SU-DHL-6 (cell line): ENCODE measurements around the gene NDC80.
A peak's percentile ranks its signal among the peaks of the same experiment; 100 is the strongest.

ENCODE experiments used
- H2AFZ ChIP-seq: fragments of 200-600 bp; sonication (generic); 2 replicates; pipeline ENCODE4 v1.6.1; 2014; ENCODE audit warnings: low read depth, mild to moderate bottlenecking, moderate library complexity, mixed read lengths, antibody characterized with exemption, low read length; ENCODE audit not compliant: severe bottlenecking
- H3F3A ChIP-seq: fragments of 200-600 bp; shearing (Covaris generic); 2 replicates; pipeline ENCODE4 v1.6.0; 2016; ENCODE audit warnings: antibody characterized with exemption, mild to moderate bottlenecking; ENCODE audit not compliant: insufficient read depth
- H3K27ac ChIP-seq: fragments of 200-600 bp; sonication (generic); 2 replicates; pipeline ENCODE4 v1.5.1; 2016; ENCODE audit warnings: low read depth, mild to moderate bottlenecking, low read length, moderate library complexity, mixed read lengths
- H3K27me3 ChIP-seq: fragments of 200-600 bp; sonication (generic), shearing (Covaris generic); 2 replicates; pipeline ENCODE4 v1.6.0; 2014; ENCODE audit warnings: mild to moderate bottlenecking, low read length
- H3K36me3 ChIP-seq: fragments of 200-600 bp; sonication (generic); 2 replicates; pipeline ENCODE4 v1.6.1; 2014; ENCODE audit warnings: mild to moderate bottlenecking, low read length, mixed read lengths
- H3K4me2 ChIP-seq: fragments of 300-600, 200-600 bp; shearing (Covaris generic), sonication (generic); 2 replicates; pipeline ENCODE4 v1.6.0; 2014; ENCODE audit warnings: low read length, low read depth, mild to moderate bottlenecking; ENCODE audit not compliant: poor library complexity, severe bottlenecking
- H3K4me3 ChIP-seq: fragments of 200-600 bp; sonication (generic); 2 replicates; pipeline ENCODE4 v1.5.1; 2014; ENCODE audit warnings: antibody characterized with exemption, low read length, mild to moderate bottlenecking, mixed read lengths; ENCODE audit not compliant: insufficient read depth, poor library complexity, severe bottlenecking
- H3K79me2 ChIP-seq: fragments of 200-600 bp; sonication (generic); 2 replicates; pipeline ENCODE4 v1.6.1; 2014; ENCODE audit warnings: mild to moderate bottlenecking, low read length, moderate library complexity; ENCODE audit not compliant: insufficient read depth
- H3K9ac ChIP-seq: fragments of 200-600 bp; sonication (generic); 2 replicates; pipeline ENCODE4 v1.7.0; 2014; ENCODE audit warnings: mild to moderate bottlenecking, low read length
- H3K9me2 ChIP-seq: fragments of 200-600 bp; sonication (generic); replicated peaks from 2 replicates; pipeline ENCODE4 v1.6.1; 2014; ENCODE audit warnings: low read length; ENCODE audit not compliant: insufficient read depth
- H3K9me3 ChIP-seq: fragments of 200-600 bp; sonication (generic); 2 replicates; pipeline ENCODE4 v1.6.1; 2014; ENCODE audit warnings: low read length, mixed read lengths; ENCODE audit not compliant: insufficient read depth
- H4K20me1 ChIP-seq: fragments of 200-600 bp; sonication (generic); 2 replicates; pipeline ENCODE4 v1.6.1; 2014; ENCODE audit warnings: low read depth, mild to moderate bottlenecking, antibody characterized with exemption, low read length, moderate library complexity, mixed read lengths
- CTCF ChIP-seq: fragments of 200-600 bp; sonication (generic); IDR thresholded peaks from one replicate; pipeline ENCODE4 v1.5.1; 2017; ENCODE audit warnings: antibody characterized with exemption, mild to moderate bottlenecking, low read length, moderate library complexity; ENCODE audit not compliant: insufficient read depth, poor library complexity, severe bottlenecking
- EZH2phosphoT487 ChIP-seq: fragments of 200-600 bp; sonication (generic), shearing (Covaris generic); conservative IDR thresholded peaks from 2 replicates; pipeline ENCODE4 v1.6.1; 2018; ENCODE audit warnings: mild to moderate bottlenecking, antibody characterized with exemption, low read length, moderate library complexity, mixed read lengths

Gene NDC80

GRCh38 chr18:2534906-2535305 lies 36.5 kb upstream of the NDC80 start:
- Histone ChIP-seq H3K9me2 (no peaks in the 10 kb centered on the region), H2AFZ (no peak overlapping the region), H3K27ac (peak overlapping the region; percentile 22; the same call in 1 of the 2 replicates), H3K9ac (no peak overlapping the region), H3K27me3 (no peaks in the 10 kb centered on the region), H3K36me3 (peaks cover 9% of the 10 kb centered on the region; the same call in 1 of the 2 replicates), H4K20me1 (no peaks in the 10 kb centered on the region), H3K4me3 (no peak overlapping the region), H3K79me2 (no peaks in the 10 kb centered on the region), H3K4me2 (no peak overlapping the region), H3F3A (no peaks in the 10 kb centered on the region), H3K9me3 (no peaks in the 10 kb centered on the region)
- no peak for TF ChIP-seq EZH2phosphoT487
- no peak for TF ChIP-seq CTCF

GRCh38 chr18:2535419-2535910 lies 35.9 kb upstream of the NDC80 start:
- H3K4me3 ChIP-seq: no peak overlapping the region

GRCh38 chr18:2536063-2536462 lies 35.3 kb upstream of the NDC80 start:
- H2AFZ ChIP-seq: no peak overlapping the region
- no peak overlapping the region for H3K27ac ChIP-seq
- H3K27me3 ChIP-seq: no peaks in the 10 kb centered on the region
- H3K4me2 ChIP-seq: no peak overlapping the region
- 0 out of 2 replicates have a peak, but pooled peaks cover 4% of the 10 kb centered on the region for H3F3A ChIP-seq
- no peak for TF ChIP-seq EZH2phosphoT487
- no peak overlapping the region for H3K9ac ChIP-seq
- H3K9me2 ChIP-seq: no peaks in the 10 kb centered on the region
- H4K20me1 ChIP-seq: no peaks in the 10 kb centered on the region
- H3K79me2 ChIP-seq: no peaks in the 10 kb centered on the region
- H3K36me3 ChIP-seq: peaks cover 14% of the 10 kb centered on the region; the same call in 1 of the 2 replicates
- H3K9me3 ChIP-seq: no peaks in the 10 kb centered on the region
- H3K4me3 ChIP-seq: no peak overlapping the region

More at GRCh38 chr18:2535419-2535910, 35.9 kb upstream of the NDC80 start:
- H2AFZ ChIP-seq: no peak overlapping the region
- H3K27me3 ChIP-seq: no peaks in the 10 kb centered on the region
- H3K9me3 ChIP-seq: no peaks in the 10 kb centered on the region
- no peaks in the 10 kb centered on the region for H3F3A ChIP-seq
- H3K79me2 ChIP-seq: no peaks in the 10 kb centered on the region
- TF ChIP-seq EZH2phosphoT487 (no peak), CTCF (no peak)
- H3K36me3 ChIP-seq: peaks cover 10% of the 10 kb centered on the region; the same call in 1 of the 2 replicates
- H3K9ac ChIP-seq: no peak overlapping the region
- H3K9me2 ChIP-seq: no peaks in the 10 kb centered on the region
- H3K4me2 ChIP-seq: no peak overlapping the region
- H3K27ac ChIP-seq: peak overlapping the region; percentile 22; the same call in 1 of the 2 replicates
- H4K20me1 ChIP-seq: no peaks in the 10 kb centered on the region

GRCh38 chr18:2536493-2536892 lies 34.9 kb upstream of the NDC80 start:
- Histone ChIP-seq H3K27ac (no peak overlapping the region), H3K9me3 (no peaks in the 10 kb centered on the region), H3K9me2 (no peaks in the 10 kb centered on the region), H2AFZ (no peak overlapping the region), H3K4me3 (no peak overlapping the region), H3K27me3 (no peaks in the 10 kb centered on the region), H3F3A (0 out of 2 replicates have a peak, but pooled peaks cover 4% of the 10 kb centered on the region), H4K20me1 (no peaks in the 10 kb centered on the region), H3K79me2 (no peaks in the 10 kb centered on the region), H3K4me2 (no peak overlapping the region), H3K9ac (no peak overlapping the region), H3K36me3 (peaks cover 17% of the 10 kb centered on the region; the same call in 1 of the 2 replicates)
- TF ChIP-seq EZH2phosphoT487 (no peak), CTCF (no peak)
